Osteoblast (primary cell): ENCODE measurements around the gene ARHGAP12. TPM values are rescaled to one million over a fixed set of nuclear protein-coding genes. Genes with fewer than 3 reads are reported as not detected.

Source experiments
- DNase-seq: peaks from one replicate; pipeline ENCODE4 v3.0.0; 2011; ENCODE audit warnings: low spot score, mixed read lengths; ENCODE audit not compliant: insufficient read length; ENCODE audit errors: missing footprints
- H2AFZ ChIP-seq: 2 replicates; pipeline ENCODE4 v1.6.0; 2011; ENCODE audit warnings: mild to moderate bottlenecking, low read length
- H3K27ac ChIP-seq: 2 replicates; pipeline ENCODE4 v1.5.1; 2011; ENCODE audit warnings: mild to moderate bottlenecking, low read depth, low read length, moderate library complexity
- H3K27me3 ChIP-seq: 2 replicates; pipeline ENCODE4 v1.6.0; 2012; ENCODE audit warnings: mild to moderate bottlenecking, control low read depth, inconsistent platforms, low read length, moderate library complexity; ENCODE audit not compliant: insufficient read depth
- H3K36me3 ChIP-seq: 2 replicates; pipeline ENCODE4 v1.5.1; 2011; ENCODE audit warnings: mild to moderate bottlenecking, low read length, control low read depth, moderate library complexity; ENCODE audit not compliant: insufficient read depth
- H3K4me1 ChIP-seq: 2 replicates; pipeline ENCODE4 v1.5.1; 2011; ENCODE audit warnings: mild to moderate bottlenecking, low read length, control low read depth, moderate library complexity; ENCODE audit not compliant: insufficient read depth
- H3K4me2 ChIP-seq: 2 replicates; pipeline ENCODE4 v1.6.0; 2011; ENCODE audit warnings: mild to moderate bottlenecking, low read length; ENCODE audit not compliant: insufficient read depth
- H3K4me3 ChIP-seq: fragments of 200-600 bp; sonication (generic); 3 replicates; pipeline ENCODE4 v1.5.1; 2012; ENCODE audit warnings: mild to moderate bottlenecking, low read length, inconsistent platforms; ENCODE audit not compliant: insufficient read depth
- H3K79me2 ChIP-seq: 2 replicates; pipeline ENCODE4 v1.6.0; 2012; ENCODE audit warnings: mild to moderate bottlenecking, low read length, control low read depth, inconsistent platforms; ENCODE audit not compliant: insufficient read depth
- H3K9me3 ChIP-seq: 2 replicates; pipeline ENCODE4 v1.5.1; 2011; ENCODE audit warnings: low read depth, low read length, control low read depth
- H4K20me1 ChIP-seq: 2 replicates; pipeline ENCODE4 v1.6.0; 2012; ENCODE audit warnings: mild to moderate bottlenecking, low read length, control low read depth; ENCODE audit not compliant: insufficient read depth
- CTCF ChIP-seq: IDR thresholded peaks from 2 replicates; pipeline ENCODE4 v1.5.1; 2011; ENCODE audit warnings: mild to moderate bottlenecking, low read depth, low read length, moderate library complexity; ENCODE audit errors: extremely low read depth
- total RNA-seq: library from RNA; depleted of rRNA; stranded (reverse); fragments of >200 nt; gene quantifications from 2 replicates; pipeline ENCODE4 v1.2.3, GENCODE V29; 2012

ARHGAP12 gene
- total RNA-seq, 1 donor, result 76.0 TPM

GRCh38 chr10:31952066-31952465 lies 23.4 kb upstream of the ARHGAP12 start:
- Histone ChIP-seq H4K20me1 (no peaks in the 10 kb centered on the region), H3K4me1 (peaks cover 10% of the 10 kb centered on the region), H3K79me2 (no peaks in the 10 kb centered on the region), H3K4me2 (no peak overlapping the region), H3K27ac (no peak overlapping the region), H3K9me3 (no peaks in the 10 kb centered on the region), H3K36me3 (no peaks in the 10 kb centered on the region), H3K27me3 (no peaks in the 10 kb centered on the region), H2AFZ (no peak overlapping the region), H3K4me3 (no peak overlapping the region)
- DNase-seq, result no peak
- no peak for TF ChIP-seq CTCF

GRCh38 chr10:31949266-31949665 lies 20.6 kb upstream of the ARHGAP12 start:
- no peak overlapping the region for H2AFZ ChIP-seq
- H3K79me2 ChIP-seq, result no peaks in the 10 kb centered on the region
- peaks cover 20% of the 10 kb centered on the region for H3K4me1 ChIP-seq
- no peaks in the 10 kb centered on the region for H3K27me3 ChIP-seq
- no peaks in the 10 kb centered on the region for H3K36me3 ChIP-seq
- DNase-seq, result no peak
- no peaks in the 10 kb centered on the region for H4K20me1 ChIP-seq
- no peak for TF ChIP-seq CTCF
- H3K27ac ChIP-seq, result no peak overlapping the region
- no peak overlapping the region for H3K4me3 ChIP-seq
- H3K4me2 ChIP-seq, result no peak overlapping the region
- H3K9me3 ChIP-seq, result no peaks in the 10 kb centered on the region

- H3K79me2 ChIP-seq, result no peaks in the 10 kb centered on the region
- no peak for DNase-seq
- H3K4me1 ChIP-seq, result peaks cover 23% of the 10 kb centered on the region
- H3K27me3 ChIP-seq, result no peaks in the 10 kb centered on the region
- H2AFZ ChIP-seq, result peak overlapping the region; percentile 49
- no peak for TF ChIP-seq CTCF
- no peaks in the 10 kb centered on the region for H4K20me1 ChIP-seq
- peak overlapping the region; percentile 76 for H3K4me2 ChIP-seq
- H3K9me3 ChIP-seq, result no peaks in the 10 kb centered on the region
- H3K27ac ChIP-seq, result peak overlapping the region; percentile 26
- H3K4me3 ChIP-seq, result peak overlapping the region; percentile 42
- no peaks in the 10 kb centered on the region for H3K36me3 ChIP-seq
These were observed 19.4 kb upstream of the ARHGAP12 start for GRCh38 chr10:31948021-31948420.

GRCh38 chr10:31947144-31947926 lies 18.7 kb upstream of the ARHGAP12 start:
- DNase-seq, result peak; percentile 92
- Histone ChIP-seq H3K79me2 (no peaks in the 10 kb centered on the region), H3K27me3 (no peaks in the 10 kb centered on the region), H2AFZ (peak overlapping the region; percentile 64), H3K9me3 (no peaks in the 10 kb centered on the region), H4K20me1 (no peaks in the 10 kb centered on the region), H3K4me3 (peak overlapping the region; percentile 42), H3K4me1 (peaks cover 23% of the 10 kb centered on the region), H3K36me3 (no peaks in the 10 kb centered on the region), H3K27ac (peak overlapping the region; percentile 26), H3K4me2 (peak overlapping the region; percentile 76)
- peak; percentile 44 for TF ChIP-seq CTCF
